GM18907 (cell line): ENCODE measurements around the gene JAKMIP2.
"Not testable (repeated sequence)": the region's sequence is repeated elsewhere in the genome, so short reads cannot be mapped to it uniquely, and the experiment has no call there.

Experiments
- ATAC-seq: cut with Tn5 transposase; IDR thresholded peaks from one replicate; pipeline ENCODE4 v1.9.1; 2021; ENCODE audit warnings: mild to moderate bottlenecking, moderate library complexity; ENCODE audit not compliant: unreplicated experiment

The JAKMIP2 gene

GRCh38 chr5:147750065-147750464 lies 32.5 kb downstream of the JAKMIP2 start:
- no peak for ATAC-seq

GRCh38 chr5:147748590-147748989 lies 33.9 kb downstream of the JAKMIP2 start:
- ATAC-seq, result no peak

- ATAC-seq, result no peak
These were observed 35.5 kb downstream of the JAKMIP2 start for GRCh38 chr5:147746986-147747385.

GRCh38 chr5:147743678-147744374 lies 38.7 kb downstream of the JAKMIP2 start:
- no peak for ATAC-seq

GRCh38 chr5:147743012-147743411 lies 39.5 kb downstream of the JAKMIP2 start:
- ATAC-seq, result no peak

- no peak for ATAC-seq
These were observed 40.4 kb downstream of the JAKMIP2 start for GRCh38 chr5:147742151-147742550.

- ATAC-seq, result no peak
These were observed 41.7 kb downstream of the JAKMIP2 start for GRCh38 chr5:147740864-147741263.

GRCh38 chr5:147737921-147738320 lies 44.6 kb downstream of the JAKMIP2 start:
- no peak for ATAC-seq

- ATAC-seq, result no peak
These were observed 46.9 kb downstream of the JAKMIP2 start for GRCh38 chr5:147735621-147736125.

- ATAC-seq, result no peak
These were observed 47.6 kb downstream of the JAKMIP2 start for GRCh38 chr5:147734894-147735293.

GRCh38 chr5:147733075-147733474 lies 49.5 kb downstream of the JAKMIP2 start:
- no peak for ATAC-seq

GRCh38 chr5:147732291-147732883 lies 50.1 kb downstream of the JAKMIP2 start:
- no peak for ATAC-seq

- ATAC-seq, result no peak
These were observed 50.9 kb downstream of the JAKMIP2 start for GRCh38 chr5:147731431-147732290.

GRCh38 chr5:147727200-147727599 lies 55.3 kb downstream of the JAKMIP2 start:
- ATAC-seq, result no peak

GRCh38 chr5:147721191-147721960 lies 61.2 kb downstream of the JAKMIP2 start:
- ATAC-seq, result not testable (repeated sequence)

- ATAC-seq, result no peak
These were observed 68.8 kb downstream of the JAKMIP2 start for GRCh38 chr5:147713550-147714295.

GRCh38 chr5:147712598-147712997 lies 69.9 kb downstream of the JAKMIP2 start:
- ATAC-seq, result no peak

GRCh38 chr5:147712019-147712418 lies 70.5 kb downstream of the JAKMIP2 start:
- no peak for ATAC-seq

- ATAC-seq, result no peak
These were observed 71.5 kb downstream of the JAKMIP2 start for GRCh38 chr5:147711019-147711418.

- no peak for ATAC-seq
These were observed 73.8 kb downstream of the JAKMIP2 start for GRCh38 chr5:147708708-147709107.
